Loucy (cell line): ENCODE measurements around the gene ADGRE2.

Experiments used
- CTCF ChIP-seq: fragments of 200-600 bp; sonication (generic); conservative IDR thresholded peaks from 2 replicates; pipeline ENCODE4 v1.5.1; 2014; ENCODE audit warnings: mild to moderate bottlenecking, antibody characterized with exemption, low read length
- EZH2phosphoT487 ChIP-seq: fragments of 200-600 bp; IDR thresholded peaks from 2 replicates; pipeline ENCODE4 v1.6.1; 2018; ENCODE audit warnings: antibody characterized with exemption, mild to moderate bottlenecking, moderate library complexity, borderline replicate concordance

GRCh38 chr19:14763497-14764145 is 14.7 kb downstream of the ADGRE2 start:
- no peak for TF ChIP-seq CTCF
- TF ChIP-seq EZH2phosphoT487, result no peak
